ENCODE data around the gene HOXD1. TPM values are rescaled to one million over a fixed set of nuclear protein-coding genes. Genes with fewer than 3 reads are reported as not detected.

The HOXD1 gene
- total RNA-seq, 4 donors from 2014 or later = 0.85 to 0.89 TPM; not detected in 2

DNA sequence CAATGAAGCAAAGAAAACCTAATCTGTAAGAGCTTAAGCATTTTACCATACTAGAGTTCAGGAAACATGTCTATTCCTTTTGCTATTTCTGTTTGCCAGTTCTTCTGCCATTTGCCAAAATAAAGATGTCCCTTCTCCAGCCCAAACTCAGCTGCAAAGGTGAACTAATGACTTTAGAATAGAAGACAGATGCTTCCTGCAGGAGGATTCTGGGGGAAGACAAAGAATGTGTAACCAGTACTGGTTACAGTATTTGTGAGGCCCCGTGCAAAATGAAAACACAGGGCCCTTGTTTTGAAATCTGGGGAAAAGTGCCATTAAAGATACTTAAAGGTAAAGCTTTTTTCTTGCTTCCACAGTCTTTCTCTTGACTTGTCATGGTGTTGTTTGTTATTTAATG, 46.5 kb downstream of the HOXD1 start:
- Histone ChIP-seq H3K27me3 (peaks cover 11% of the 10 kb centered on the region), H3K9me3 (no peaks in the 10 kb centered on the region), H3K27ac (no peak overlapping the region), H3K4me3 (no peak overlapping the region), H3K4me1 (no peaks in the 10 kb centered on the region), H3K36me3 (no peaks in the 10 kb centered on the region)
- no peak for DNase-seq (ENCODE audit: low spot score in 2 of 2)
- WGBS = 33% methylated on average over 1 of the region's 1 CpG
- TF ChIP-seq EP300 (IDR thresholded peaks at IDR 0.05) (no peak), POLR2AphosphoS5 (IDR thresholded peaks at IDR 0.05) (no peak), POLR2A (IDR thresholded peaks at IDR 0.05) (no peak)
- TF ChIP-seq, protein P1, sequence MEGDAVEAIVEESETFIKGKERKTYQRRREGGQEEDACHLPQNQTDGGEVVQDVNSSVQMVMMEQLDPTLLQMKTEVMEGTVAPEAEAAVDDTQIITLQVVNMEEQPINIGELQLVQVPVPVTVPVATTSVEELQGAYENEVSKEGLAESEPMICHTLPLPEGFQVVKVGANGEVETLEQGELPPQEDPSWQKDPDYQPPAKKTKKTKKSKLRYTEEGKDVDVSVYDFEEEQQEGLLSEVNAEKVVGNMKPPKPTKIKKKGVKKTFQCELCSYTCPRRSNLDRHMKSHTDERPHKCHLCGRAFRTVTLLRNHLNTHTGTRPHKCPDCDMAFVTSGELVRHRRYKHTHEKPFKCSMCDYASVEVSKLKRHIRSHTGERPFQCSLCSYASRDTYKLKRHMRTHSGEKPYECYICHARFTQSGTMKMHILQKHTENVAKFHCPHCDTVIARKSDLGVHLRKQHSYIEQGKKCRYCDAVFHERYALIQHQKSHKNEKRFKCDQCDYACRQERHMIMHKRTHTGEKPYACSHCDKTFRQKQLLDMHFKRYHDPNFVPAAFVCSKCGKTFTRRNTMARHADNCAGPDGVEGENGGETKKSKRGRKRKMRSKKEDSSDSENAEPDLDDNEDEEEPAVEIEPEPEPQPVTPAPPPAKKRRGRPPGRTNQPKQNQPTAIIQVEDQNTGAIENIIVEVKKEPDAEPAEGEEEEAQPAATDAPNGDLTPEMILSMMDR (IDR thresholded peaks at IDR 0.05) = no peak

DNA sequence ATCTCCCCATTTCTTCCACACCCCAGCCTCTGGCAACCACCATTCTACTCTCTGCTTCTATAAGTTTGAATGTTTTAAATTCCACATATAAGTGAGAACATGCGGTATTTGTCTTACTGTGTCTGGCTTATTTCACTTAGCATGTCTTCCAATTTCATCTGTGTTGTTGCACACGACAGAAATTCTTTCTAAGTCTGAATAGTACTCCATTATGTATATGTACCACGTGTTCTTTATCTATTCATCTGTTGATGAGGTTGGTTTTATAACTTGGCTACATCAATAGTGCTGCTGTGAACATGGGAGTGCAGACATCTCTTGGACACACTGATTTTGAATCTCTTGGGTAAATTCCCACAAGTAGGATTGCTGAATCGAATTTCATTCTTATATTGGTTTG, 49.0 kb downstream of the HOXD1 start:
- no peaks in the 10 kb centered on the region for H3K4me1 ChIP-seq
- no peak for DNase-seq (ENCODE audit: low spot score in 2 of 2)
- no peak overlapping the region for H3K27ac ChIP-seq
- TF ChIP-seq EP300 (IDR thresholded peaks at IDR 0.05) = no peak
- no peaks in the 10 kb centered on the region for H3K36me3 ChIP-seq
- H3K27me3 ChIP-seq = peaks cover 5% of the 10 kb centered on the region
- no peak overlapping the region for H3K4me3 ChIP-seq
- WGBS = 34% methylated on average over 4 of the region's 4 CpGs
- no peaks in the 10 kb centered on the region for H3K9me3 ChIP-seq

DNA sequence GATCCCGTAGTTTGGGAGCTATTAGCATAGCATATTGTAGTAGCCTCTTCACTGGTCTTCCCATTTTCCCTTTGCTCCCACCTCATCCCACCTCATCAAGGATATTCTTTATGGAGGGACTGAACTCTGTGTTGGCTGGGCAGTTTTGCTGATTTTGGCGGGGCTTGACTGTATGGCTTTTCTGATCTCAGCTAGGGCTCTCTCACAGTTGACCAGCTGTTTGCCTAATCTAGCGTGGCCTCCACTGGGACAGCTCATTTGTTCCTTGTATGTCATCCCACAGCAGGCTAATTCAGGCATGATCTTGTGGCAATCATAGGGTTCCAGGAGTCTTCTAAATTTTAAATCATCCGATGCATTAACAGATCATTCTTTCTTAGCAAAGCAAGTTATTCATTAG, 50.6 kb downstream of the HOXD1 start:
- H3K36me3 ChIP-seq = no peaks in the 10 kb centered on the region
- 89% methylated on average over 4 of the region's 4 CpGs for WGBS
- no peak for DNase-seq (ENCODE audit: low spot score in 2 of 2)
- H3K4me3 ChIP-seq = no peak overlapping the region
- no peaks in the 10 kb centered on the region for H3K9me3 ChIP-seq
- H3K4me1 ChIP-seq = no peaks in the 10 kb centered on the region
- TF ChIP-seq, protein P1 (IDR thresholded peaks at IDR 0.05) = no peak
- TF ChIP-seq POLR2A (IDR thresholded peaks at IDR 0.05) (no peak), EP300 (IDR thresholded peaks at IDR 0.05) (no peak), POLR2AphosphoS5 (IDR thresholded peaks at IDR 0.05) (no peak)
- peaks cover 5% of the 10 kb centered on the region for H3K27me3 ChIP-seq
- no peak overlapping the region for H3K27ac ChIP-seq

DNA sequence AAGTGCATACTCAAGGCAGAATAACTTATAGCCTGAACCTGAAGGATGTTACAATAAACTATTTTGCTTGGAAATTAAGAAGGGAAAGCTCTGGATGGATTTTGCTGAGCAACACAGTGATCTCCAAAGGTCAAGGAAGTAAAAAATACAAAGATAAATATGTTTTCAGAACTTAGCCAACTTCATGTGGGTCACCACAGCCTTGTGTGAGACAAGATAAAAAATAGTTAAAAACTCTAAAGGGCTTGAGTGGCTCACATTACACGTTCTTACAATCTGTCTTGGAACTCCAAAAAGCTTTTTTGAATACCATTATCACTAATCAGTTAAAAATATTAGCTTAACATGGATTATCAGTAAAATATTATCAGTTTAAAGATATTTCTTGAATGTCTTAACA, 51.8 kb downstream of the HOXD1 start:
- H3K36me3 ChIP-seq = no peaks in the 10 kb centered on the region
- no peaks in the 10 kb centered on the region for H3K4me1 ChIP-seq
- no peak for DNase-seq (ENCODE audit: low spot score in 2 of 2)
- no peak overlapping the region for H3K27ac ChIP-seq
- H3K4me3 ChIP-seq = no peak overlapping the region
- 41% methylated on average over 1 of the region's 1 CpG for WGBS
- TF ChIP-seq POLR2AphosphoS5 (IDR thresholded peaks at IDR 0.05) (no peak), POLR2A (IDR thresholded peaks at IDR 0.05) (no peak), EP300 (IDR thresholded peaks at IDR 0.05) (no peak)
- TF ChIP-seq, protein P1 (IDR thresholded peaks at IDR 0.05) = no peak
- peaks cover 5% of the 10 kb centered on the region for H3K27me3 ChIP-seq
- no peaks in the 10 kb centered on the region for H3K9me3 ChIP-seq

Other genes with a start within 250 kb of the HOXD1 start
- gene LNPK, start 186.4 kb upstream of the HOXD1 start, total RNA-seq = 10 to 100 TPM; 23.1 to 36.1 (median 25.8) TPM
- not detected for gene EVX2, start 104.7 kb upstream of the HOXD1 start, total RNA-seq
- gene HOXD13, start 95.9 kb upstream of the HOXD1 start, total RNA-seq = under 1 TPM in 1 of 4 donors, not detected in 3; 0.19 TPM
- gene HOXD12, start 88.9 kb upstream of the HOXD1 start, total RNA-seq = not detected
- gene HOXD11, start 81.4 kb upstream of the HOXD1 start, total RNA-seq = not detected
- gene HOXD10, start 71.9 kb upstream of the HOXD1 start, total RNA-seq = under 1 TPM in 2 of 4 donors, not detected in 2; 0.56 to 0.59 TPM
- 1 to 10 TPM in 2 of 4 donors, under 1 TPM in 1, not detected in 1; 0.26 to 3.1 (median 2.6) TPM for gene HOXD9, start 65.9 kb upstream of the HOXD1 start, total RNA-seq
- 1 to 10 TPM; 1.4 to 6.0 (median 2.6) TPM for gene HOXD8, start 59.0 kb upstream of the HOXD1 start, total RNA-seq
- gene HOXD4, start 37.1 kb upstream of the HOXD1 start, total RNA-seq = 1 to 10 TPM in 2 of 4 donors, not detected in 2; 1.9 to 3.1 TPM
- 1 to 10 TPM in 2 of 4 donors, under 1 TPM in 2; 0.49 to 3.5 (median 1.5) TPM for gene HOXD3, start 31.4 kb upstream of the HOXD1 start, total RNA-seq
- gene MTX2, start 80.8 kb downstream of the HOXD1 start, total RNA-seq = 10 to 100 TPM; 23.3 to 33.5 (median 31.2) TPM

Measured in suprapubic skin (tissue), 4 donors.